IPS-NIHi7 (cell line): ENCODE results near the gene KIR2DL1.
"Not testable (repeated sequence)": the region's sequence is repeated elsewhere in the genome, so short reads cannot be mapped to it uniquely, and the experiment has no call there.

Experiments used
- DNase-seq: peaks from one replicate; pipeline ENCODE4 v3.0.0; 2012; ENCODE audit warnings: mixed read lengths; ENCODE audit errors: extremely low spot score

KIR2DL1 gene

DNA sequence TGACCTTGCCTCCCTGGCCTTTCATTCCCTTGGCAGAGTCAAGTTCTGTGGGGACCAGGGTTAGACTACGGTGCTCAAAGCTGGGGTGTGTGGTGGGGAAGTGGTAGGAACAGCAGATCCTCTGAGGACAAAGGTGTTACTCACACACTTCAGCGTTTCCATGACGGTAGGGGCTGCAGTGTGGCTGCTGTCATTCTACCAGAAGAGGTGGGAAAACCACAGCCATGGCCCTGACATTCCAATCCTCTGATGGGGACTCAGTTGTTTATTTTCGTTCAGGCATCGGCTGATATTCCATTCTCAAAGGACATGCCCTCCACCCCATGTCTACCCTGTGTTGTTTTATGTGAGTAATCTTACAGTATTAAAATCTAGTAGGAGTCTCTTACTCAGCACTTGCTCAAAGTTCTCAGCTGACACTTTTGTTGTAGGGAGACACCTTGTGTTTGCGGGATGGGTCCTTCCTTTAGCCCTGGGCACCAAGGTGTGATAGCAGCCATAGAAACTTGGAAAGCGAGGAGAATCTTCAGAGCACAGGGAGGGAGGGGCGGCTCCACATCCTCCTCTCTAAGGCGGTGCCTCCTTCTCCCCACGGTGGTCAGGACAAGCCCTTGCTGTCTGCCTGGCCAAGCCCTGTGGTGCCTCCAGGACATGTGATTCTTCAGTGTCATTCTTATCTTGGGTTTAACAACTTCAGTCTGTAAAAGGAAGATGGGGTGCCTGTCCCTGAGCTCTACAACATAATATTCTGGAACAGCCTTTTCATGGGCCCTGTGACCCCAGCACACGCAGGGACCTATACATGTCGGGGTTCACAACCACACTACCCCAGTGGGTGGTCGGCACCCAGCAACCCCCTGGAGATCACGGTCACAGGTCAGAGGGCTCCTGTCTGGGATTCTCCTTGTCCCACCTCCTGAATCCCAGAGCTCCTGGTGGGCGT lies 1.7 kb downstream of the KIR2DL1 start:
- not testable (repeated sequence) for DNase-seq

DNA sequence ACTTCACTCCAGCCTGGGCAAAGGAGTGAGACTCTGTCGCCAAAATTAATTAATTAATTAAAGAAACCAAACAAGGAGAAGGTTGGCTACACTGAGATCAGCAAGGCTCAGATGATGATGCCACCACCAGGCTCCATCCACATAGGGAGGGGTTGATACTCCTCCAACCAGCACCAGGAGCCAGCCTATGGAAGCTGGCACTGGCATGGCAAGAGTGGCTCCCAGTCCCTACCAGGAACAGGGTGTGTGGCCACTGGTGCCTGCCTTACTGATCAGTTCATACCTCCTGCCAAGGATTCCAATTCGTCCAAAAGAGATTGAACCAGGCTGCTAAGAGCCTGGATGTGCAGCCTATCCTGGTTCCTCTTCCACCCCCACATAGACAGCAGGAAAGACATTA lies 3.1 kb downstream of the KIR2DL1 start:
- DNase-seq = not testable (repeated sequence)

DNA sequence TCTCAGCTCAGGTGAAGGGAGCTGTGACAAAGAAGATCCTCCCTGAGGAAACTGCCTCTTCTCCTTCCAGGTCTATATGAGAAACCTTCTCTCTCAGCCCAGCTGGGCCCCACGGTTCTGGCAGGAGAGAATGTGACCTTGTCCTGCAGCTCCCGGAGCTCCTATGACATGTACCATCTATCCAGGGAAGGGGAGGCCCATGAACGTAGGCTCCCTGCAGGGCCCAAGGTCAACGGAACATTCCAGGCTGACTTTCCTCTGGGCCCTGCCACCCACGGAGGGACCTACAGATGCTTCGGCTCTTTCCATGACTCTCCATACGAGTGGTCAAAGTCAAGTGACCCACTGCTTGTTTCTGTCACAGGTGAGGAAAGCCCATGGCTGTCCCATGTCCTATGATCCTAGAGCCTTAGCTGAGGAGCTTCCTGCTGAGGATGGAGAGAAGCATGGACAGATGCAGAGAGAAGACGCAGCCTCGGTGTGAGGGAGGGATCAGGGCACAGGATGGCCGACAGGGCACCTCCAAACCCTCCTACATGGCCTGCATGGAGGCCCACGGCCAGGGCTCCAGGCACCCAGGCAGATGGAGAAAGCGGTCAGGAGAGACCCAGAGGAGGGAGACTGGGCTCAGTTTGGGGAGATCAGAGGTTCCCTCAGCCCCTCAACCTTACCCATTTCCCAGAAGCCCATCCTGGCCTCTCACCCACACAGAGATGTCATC lies 5.7 kb downstream of the KIR2DL1 start:
- not testable (repeated sequence) for DNase-seq

DNA sequence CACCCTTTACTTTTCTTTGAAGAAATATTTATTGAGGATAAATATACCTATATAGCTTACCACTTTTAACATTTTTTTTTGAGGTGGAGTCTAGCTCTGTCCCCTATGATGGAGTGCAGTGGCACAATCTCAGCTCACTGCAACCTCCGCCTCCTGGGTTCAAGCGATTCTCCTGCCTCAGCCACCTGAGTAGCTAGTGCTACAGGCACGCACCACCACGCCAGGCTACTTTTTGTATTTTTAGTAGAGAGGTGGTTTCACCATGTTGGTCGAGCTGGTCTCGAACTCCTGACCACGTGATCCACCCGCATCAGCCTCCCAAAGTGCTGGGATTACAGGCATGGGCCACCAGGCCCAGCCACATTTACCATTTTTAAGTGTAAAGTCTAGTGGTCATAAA lies 6.2 kb downstream of the KIR2DL1 start:
- not testable (repeated sequence) for DNase-seq

DNA sequence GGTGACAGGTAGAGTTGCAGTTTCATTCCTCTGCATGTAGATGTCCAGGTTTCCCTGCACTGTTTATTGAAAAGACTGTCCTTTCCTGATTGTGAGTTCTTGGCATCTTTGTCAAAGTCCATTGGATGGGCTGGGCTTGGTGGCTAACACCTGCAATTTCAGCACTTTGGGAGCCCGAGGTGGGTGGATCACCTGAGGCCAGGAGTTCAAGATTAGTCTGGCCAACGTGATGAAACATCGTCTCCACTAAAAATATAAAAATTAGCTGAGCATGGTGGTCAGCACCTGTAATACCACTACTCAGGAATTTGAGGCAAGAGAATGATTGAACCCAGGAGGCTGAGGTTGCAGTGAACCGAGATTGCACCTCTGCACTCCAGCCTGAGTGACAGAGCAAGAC lies 8.3 kb downstream of the KIR2DL1 start:
- DNase-seq = not testable (repeated sequence)

DNA sequence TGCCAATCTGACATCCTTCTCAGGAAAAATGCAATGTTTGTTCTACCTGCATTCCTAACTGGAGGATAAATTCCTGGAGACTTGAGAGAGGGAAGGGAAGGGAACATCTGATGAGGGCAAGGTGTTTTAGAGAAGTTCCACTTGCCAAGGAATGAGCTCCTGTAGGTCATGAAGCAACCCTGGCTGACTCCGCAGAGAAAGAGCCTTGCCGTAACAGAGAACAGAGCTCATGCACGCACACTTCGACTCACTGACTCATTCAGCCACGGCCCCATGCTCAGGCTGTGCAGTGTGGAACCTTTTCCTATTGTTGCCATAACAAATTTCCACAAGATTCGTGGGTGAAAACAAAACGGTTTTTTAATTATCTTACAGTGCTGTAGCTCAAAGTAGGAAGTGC lies 9.3 kb downstream of the KIR2DL1 start:
- DNase-seq = not testable (repeated sequence)

DNA sequence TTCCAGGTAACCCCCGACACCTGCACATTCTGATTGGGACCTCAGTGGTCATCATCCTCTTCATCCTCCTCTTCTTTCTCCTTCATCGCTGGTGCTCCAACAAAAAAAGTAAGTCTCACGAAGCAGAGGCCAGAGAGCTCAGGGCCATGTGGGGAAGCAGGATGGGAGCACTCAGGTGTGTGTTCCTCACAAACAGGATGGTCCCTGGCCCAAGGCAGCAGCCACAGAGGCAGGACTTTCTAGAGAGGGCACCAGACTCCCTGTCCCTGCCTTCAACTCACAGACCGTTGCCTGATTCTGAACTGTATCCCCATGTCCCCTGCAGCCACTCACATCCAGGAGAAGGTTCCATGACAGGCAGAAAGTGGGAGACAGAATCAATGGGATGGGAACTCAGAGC lies 13.3 kb downstream of the KIR2DL1 start:
- DNase-seq = not testable (repeated sequence)

DNA sequence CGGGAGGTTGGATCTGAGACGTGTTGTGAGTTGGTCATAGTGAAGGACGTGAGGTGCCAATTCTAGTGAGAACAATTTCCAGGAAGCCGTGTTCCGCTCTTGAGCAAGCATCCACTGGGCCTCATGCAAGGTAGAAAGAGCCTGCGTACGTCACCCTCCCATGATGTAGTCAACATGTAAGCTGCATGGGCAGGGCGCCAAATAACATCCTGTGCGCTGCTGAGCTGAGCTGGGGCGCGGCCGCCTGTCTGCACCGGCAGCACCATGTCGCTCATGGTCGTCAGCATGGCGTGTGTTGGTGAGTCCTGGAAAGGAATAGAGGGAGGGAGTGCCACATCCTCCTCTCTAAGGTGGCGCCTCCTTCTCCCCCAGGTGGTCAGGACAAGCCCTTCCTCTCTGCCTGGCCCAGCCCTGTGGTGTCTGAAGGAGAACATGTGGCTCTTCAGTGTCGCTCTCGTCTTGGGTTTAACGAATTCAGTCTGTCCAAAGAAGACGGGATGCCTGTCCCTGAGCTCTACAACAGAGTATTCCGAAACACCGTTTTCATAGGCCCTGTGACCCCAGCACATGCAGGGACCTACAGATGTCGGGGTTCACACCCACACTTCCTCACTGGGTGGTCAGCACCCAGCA lies 16.6 kb downstream of the KIR2DL1 start:
- DNase-seq = not testable (repeated sequence)

DNA sequence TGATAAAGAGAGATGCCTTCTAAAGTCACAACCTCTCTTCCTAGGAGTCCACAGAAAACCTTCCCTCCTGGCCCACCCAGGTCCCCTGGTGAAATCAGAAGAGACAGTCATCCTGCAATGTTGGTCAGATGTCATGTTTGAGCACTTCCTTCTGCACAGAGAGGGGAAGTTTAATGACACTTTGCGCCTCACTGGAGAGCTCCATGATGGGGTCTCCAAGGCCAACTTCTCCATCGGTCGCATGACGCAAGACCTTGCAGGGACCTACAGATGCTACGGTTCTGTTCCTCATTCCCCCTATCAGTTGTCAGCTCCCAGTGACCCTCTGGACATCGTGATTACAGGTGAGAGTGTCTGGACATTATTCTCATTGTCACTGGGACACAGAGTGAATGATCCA lies 18.6 kb downstream of the KIR2DL1 start:
- not testable (repeated sequence) for DNase-seq

DNA sequence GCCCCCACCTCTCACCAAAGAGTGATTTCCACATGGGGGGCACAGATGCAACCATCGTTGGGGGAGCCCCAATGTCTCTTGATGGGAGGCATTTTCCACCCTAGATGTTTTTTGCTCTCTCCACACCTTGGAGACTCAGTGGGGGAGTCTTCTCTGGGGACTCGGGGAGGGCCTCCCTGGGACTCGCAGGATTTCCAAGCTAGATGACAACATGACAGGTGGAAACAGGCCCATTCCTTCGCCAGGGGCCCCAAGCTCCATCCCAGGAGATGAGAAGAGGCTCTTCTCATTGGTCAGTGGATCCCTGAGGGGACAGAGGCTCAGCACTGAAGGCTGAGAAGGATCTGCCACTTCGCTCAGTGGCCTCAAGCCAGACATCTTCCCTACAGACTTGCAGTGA lies 21.1 kb downstream of the KIR2DL1 start:
- DNase-seq = no peak

DNA sequence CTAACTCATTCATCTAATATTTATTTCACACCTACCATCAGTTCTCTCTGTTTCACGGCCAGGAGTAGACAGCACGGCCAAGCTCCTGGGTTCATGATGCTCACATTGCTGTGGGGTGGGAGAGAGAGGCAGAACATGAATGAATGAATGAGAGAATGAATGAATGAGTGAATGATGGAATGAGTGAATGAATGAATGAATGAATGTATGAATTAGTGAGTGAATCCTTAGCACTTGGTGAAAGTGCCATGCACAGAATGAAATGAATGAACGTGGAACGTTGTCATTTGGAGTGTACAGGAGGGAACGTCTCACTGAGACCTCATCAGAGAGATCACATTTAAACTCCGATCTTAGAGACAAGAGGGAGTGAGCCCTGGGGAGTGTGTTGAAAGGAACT lies 21.9 kb downstream of the KIR2DL1 start:
- DNase-seq = no peak

DNA sequence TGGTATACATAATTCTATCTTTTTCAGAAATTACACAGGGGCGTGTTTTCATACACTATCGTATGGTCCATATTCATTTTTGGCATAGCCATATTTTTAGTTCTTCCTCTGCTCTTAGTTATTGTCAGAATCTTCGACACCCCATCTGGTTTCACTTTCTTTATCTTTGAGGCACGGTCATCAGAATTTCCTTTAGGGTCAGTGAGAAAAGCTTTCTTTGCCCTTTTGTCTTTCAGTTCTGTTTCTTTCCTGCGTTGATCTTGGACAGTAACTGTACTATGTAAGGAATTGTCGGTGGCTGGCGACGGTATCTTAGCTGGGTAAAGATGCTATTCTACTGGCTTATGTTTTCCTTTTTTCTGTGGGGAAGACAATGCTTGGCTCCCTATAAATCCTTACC lies 23.2 kb downstream of the KIR2DL1 start:
- no peak for DNase-seq

DNA sequence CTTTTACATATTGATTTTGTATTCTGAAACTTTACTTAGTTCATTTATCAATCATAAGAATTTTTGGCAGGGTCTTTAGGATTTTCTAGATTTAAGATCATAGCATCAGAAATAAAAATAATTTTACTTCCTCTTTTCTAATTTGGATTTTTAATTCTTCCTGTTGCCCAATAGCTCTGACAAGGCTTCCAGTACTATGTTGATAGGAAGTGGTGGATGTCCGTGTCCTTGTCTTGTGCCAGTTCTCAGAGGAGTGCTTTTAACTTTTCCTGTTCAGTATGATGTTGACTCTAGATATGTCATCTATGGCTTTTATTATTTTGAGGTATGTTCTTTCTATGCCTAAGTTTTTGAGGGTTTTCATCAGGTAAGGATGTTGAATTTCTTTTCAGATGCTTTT lies 26.2 kb downstream of the KIR2DL1 start:
- DNase-seq = no peak

DNA sequence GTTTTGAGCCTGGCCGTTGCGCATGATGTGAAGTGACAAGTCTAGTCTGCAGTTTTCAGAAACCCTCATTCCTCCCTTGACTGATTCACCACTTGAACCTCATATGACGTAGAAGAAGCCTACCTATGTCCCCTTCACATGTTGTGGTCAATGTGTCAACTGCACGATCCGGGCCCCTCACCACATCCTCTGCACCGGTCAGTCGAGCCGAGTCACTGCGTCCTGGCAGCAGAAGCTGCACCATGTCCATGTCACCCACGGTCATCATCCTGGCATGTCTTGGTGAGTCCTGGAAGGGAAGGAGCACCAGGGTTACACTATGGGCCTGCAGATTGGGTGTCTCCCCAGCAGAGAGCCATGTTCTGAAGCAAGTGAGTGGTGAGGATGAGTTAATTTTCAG lies 33.8 kb downstream of the KIR2DL1 start, which contains the start of gene KIR2DL4:
TSS of gene KIR2DL4 (plus strand) at position 201 of the 400 bp plus-strand sequence. CDS start at position 243, 42 bp downstream.
- DNase-seq = no peak

DNA sequence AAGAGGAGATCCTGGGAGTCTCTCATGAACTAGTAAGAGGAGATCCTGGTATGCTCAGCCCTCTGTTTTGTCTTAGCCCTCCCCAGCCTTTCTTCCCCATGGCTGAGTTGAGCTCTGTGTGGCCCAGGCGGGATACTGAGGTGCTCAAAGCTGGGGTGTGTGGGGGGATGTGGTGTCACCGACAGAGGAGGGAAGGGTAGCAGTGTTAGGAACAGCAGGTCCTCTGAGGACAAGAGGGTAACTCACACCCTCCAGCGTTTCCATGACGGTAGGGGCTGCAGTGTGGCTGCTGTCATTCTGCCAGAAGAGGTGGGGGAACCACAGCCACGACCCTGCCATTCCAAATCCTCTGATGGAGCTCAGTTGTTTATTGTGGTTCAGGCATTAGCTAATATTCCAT lies 34.5 kb downstream of the KIR2DL1 start:
- DNase-seq = no peak

DNA sequence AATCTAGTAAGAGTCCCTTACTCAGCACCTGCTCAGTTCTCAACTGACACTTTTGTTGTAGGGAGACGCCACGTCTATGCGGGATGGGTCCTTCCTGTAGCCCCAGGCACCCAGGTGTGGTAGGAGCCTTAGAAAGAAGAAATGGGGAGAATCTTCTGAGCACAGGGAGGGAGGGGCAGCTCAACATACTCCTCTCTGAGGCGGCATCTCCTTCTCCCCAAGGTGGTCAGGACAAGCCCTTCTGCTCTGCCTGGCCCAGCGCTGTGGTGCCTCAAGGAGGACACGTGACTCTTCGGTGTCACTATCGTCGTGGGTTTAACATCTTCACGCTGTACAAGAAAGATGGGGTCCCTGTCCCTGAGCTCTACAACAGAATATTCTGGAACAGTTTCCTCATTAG lies 35.0 kb downstream of the KIR2DL1 start:
- DNase-seq = no peak

DNA sequence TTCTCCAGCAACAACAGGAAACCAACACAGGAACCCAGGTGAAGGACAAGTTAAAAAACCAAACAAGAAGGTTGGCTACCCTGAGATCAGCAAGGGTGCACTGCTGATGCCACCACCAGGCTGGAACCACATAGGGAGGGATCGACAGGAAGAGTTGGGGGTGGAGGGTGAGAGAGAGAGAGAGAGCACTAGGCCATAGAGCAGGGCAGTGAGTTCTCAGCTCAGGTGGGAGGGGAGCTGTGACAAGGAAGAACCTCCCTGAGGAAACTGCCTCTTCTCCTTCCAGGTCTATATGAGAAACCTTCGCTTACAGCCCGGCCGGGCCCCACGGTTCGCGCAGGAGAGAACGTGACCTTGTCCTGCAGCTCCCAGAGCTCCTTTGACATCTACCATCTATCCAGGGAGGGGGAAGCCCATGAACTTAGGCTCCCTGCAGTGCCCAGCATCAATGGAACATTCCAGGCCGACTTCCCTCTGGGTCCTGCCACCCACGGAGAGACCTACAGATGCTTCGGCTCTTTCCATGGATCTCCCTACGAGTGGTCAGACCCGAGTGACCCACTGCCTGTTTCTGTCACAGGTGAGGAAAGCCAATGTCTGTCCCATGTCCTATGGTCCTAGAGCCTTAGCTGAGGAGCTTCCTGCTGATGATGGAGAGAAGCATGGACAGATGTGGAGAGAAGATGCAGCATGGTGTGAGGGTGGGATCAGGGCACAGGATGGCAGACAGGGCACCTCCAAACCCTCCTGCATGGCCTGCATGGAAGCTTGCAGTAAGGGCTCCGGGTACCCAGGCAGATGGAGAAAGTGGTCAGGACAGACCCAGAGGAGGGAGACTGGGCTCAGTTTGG lies 36.3 kb downstream of the KIR2DL1 start:
- DNase-seq = no peak

DNA sequence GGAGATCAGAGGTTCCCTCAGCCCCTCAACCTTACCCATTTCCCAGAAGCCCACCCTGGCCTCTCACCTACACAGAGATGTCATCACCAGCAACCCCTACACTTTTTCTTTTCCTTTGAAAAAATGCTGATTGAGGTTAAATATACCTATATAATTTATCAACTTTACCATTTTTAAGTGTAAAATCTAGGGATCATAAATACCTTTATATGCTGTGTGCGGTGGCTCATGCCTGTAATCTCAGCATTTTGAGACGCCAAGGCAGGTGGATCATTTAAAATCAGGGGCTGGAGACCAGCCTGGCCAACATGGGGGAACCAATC lies 36.9 kb downstream of the KIR2DL1 start:
- no peak for DNase-seq

DNA sequence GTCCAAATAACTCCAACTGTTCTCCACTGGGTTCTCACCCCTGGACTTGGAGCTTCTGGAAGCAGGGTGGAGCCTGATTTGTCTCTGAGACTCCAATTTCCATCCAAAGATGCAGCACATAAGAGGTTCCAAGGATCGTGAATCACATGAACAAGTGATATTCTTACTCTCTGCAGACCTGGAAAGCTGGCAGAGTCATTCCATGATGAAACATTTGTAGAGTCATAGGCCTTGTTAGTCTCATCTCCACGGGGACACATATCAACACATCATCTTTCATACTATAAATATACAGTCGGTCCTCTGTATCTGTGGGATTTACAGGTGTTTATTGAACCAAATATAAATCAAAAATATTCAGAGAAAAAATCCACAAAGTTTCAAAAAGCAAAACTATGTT lies 45.0 kb downstream of the KIR2DL1 start:
- not testable (repeated sequence) for DNase-seq

DNA sequence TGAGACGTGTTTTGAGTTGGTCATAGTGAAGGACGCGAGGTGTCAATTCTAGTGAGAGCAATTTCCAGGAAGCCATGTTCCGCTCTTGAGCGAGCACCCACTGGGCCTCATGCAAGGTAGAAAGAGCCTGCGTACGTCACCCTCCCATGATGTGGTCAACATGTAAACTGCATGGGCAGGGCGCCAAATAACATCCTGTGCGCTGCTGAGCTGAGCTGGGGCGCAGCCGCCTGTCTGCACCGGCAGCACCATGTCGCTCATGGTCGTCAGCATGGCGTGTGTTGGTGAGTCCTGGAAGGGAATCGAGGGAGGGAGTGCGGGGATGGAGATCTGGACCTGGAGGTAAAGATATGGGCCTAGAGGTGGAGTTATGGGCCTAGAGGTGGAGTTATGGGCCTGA lies 46.7 kb downstream of the KIR2DL1 start, which contains the start of gene KIR3DL1:
TSS of gene KIR3DL1 (plus strand) at position 218 of the 400 bp plus-strand sequence.
- not testable (repeated sequence) for DNase-seq
